Ovary (tissue), 3 donors: ENCODE data around the gene STAC.

Experiments used
- EP300 ChIP-seq: sonication (generic); formaldehyde crosslinking; IDR thresholded peaks from one replicate; pipeline ENCODE4 v1.6.1; 2017; ENCODE audit warnings: antibody characterized with exemption
- POLR2A ChIP-seq: fragments of 450-650 bp; IDR thresholded peaks from one replicate; pipeline ENCODE4 v1.6.1; 2017; ENCODE audit warnings: antibody characterized with exemption, mild to moderate bottlenecking, moderate library complexity
- TF ChIP-seq, protein P1 (sequence below), 3 donors: fragments of 450-650 bp in 2 of 3; fragments of 200-600 bp in 1 of 3; IDR thresholded peaks; one replicate each; pipeline versions ENCODE4 v1.5.1 to v1.8.0; 2016 to 2022; ENCODE audit warnings: antibody characterized with exemption in 3 of 3, mild to moderate bottlenecking in 1 of 3
- donor health status: DM: no; HTN: no; CAD: no.

DNA sequence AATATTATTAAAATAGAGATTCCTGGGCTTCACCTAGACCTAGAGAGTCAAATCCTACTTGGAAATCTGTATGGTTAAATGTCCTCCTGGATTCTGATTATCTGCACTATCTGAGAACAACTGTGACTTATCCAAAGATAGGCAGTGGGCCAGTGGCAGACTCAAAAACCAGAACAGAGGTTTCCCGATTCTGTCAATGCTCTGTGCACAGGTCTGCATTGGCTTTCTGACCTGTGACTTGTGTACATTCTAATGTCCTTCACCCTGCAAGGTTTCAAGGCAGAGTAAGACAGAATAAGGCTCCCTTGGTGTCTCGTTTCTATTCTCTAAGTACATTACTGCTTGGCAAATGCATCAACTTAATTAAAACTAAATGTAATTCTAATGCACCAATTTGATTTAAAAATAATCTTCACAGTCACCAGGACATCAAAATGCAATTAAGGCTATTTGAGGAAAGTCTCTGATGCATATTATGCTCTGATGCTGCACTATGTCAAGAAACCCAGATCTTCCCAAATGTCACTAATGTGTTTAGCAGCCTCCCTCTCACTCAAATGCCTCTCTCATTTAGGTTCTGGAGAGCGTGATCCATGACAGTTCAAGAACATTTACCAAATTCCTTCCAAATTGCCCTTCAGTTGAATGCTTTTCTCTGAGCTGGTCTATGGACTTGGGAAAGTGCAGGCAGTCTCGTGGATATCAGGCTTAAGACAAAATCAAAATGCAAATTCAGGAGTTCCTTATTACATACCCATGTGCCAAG lies 140.1 kb downstream of the STAC start:
- TF ChIP-seq, protein P1, sequence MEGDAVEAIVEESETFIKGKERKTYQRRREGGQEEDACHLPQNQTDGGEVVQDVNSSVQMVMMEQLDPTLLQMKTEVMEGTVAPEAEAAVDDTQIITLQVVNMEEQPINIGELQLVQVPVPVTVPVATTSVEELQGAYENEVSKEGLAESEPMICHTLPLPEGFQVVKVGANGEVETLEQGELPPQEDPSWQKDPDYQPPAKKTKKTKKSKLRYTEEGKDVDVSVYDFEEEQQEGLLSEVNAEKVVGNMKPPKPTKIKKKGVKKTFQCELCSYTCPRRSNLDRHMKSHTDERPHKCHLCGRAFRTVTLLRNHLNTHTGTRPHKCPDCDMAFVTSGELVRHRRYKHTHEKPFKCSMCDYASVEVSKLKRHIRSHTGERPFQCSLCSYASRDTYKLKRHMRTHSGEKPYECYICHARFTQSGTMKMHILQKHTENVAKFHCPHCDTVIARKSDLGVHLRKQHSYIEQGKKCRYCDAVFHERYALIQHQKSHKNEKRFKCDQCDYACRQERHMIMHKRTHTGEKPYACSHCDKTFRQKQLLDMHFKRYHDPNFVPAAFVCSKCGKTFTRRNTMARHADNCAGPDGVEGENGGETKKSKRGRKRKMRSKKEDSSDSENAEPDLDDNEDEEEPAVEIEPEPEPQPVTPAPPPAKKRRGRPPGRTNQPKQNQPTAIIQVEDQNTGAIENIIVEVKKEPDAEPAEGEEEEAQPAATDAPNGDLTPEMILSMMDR (IDR thresholded peaks at IDR 0.05) = no peak
- TF ChIP-seq POLR2A = no peak
- TF ChIP-seq EP300 = no peak
